BJ (cell line): ENCODE data around the gene LAS1L. TPM values are rescaled to one million over a fixed set of nuclear protein-coding genes. Genes with fewer than 3 reads are reported as not detected.
A peak's percentile ranks its signal among the peaks of the same experiment; 100 is the strongest.

ENCODE experiments used
- CTCF ChIA-PET: fragments of 350-600 bp; formaldehyde crosslinking; extraction: SDS; loops from one replicate; lab custom pipeline; 2021; ENCODE audit warnings: antibody characterized with exemption, inconsistent platforms; lab: Yijun Ruan, JAX
- POLR2A ChIA-PET: fragments of 300-600 bp; sonication (Branson Sonifier 250); formaldehyde crosslinking; extraction: SDS; loops from one replicate; lab custom pipeline; 2021; ENCODE audit warnings: antibody characterized with exemption; lab: Charles Lee
- DNase-seq: peaks from one replicate; pipeline ENCODE4 v3.0.0-alpha.2; 2011; ENCODE audit warnings: low read depth
- H3K27me3 ChIP-seq: 2 replicates; pipeline ENCODE4 v1.6.0; 2011; ENCODE audit warnings: low read length; ENCODE audit not compliant: control insufficient read depth, insufficient read depth
- H3K36me3 ChIP-seq: 2 replicates; pipeline ENCODE4 v1.5.1; 2011; ENCODE audit warnings: low read length; ENCODE audit not compliant: control insufficient read depth, insufficient read depth
- H3K4me3 ChIP-seq: 2 replicates; pipeline ENCODE4 v1.5.1; 2011; ENCODE audit warnings: low read depth, mild to moderate bottlenecking, control low read depth, low read length
- CTCF ChIP-seq: IDR thresholded peaks from 2 replicates; pipeline ENCODE4 v1.5.1; 2011; ENCODE audit warnings: low read depth, mild to moderate bottlenecking, control low read depth, inconsistent platforms, low read length, moderate library complexity; ENCODE audit not compliant: insufficient read depth
- polyA minus RNA-seq: library from RNA; depleted of rRNA, polyadenylated mRNA; stranded (reverse); fragments of >200 nt; gene quantifications from 2 replicates; pipeline ENCODE4 v1.2.3, GENCODE V29; 2011; rRNA and poly(A)+ RNA removed
- polyA plus RNA-seq: library from polyadenylated mRNA; depleted of rRNA; stranded (reverse); fragments of >200 nt; gene quantifications from 2 replicates; pipeline ENCODE4 v1.2.3, GENCODE V29; 2011; rRNA removed

The LAS1L gene
- polyA plus RNA-seq = 19.3 and 22.3 TPM in 2 replicates
- 10.0 and 11.3 TPM in 2 replicates for polyA minus RNA-seq

- POLR2A ChIA-PET = no interaction called here
- Histone ChIP-seq H3K36me3 (peaks cover 1% of the 10 kb centered on the region; the same call in 1 of the 2 replicates), H3K4me3 (peak within 1 kb of the TSS; percentile 68), H3K27me3 (no peaks in the 10 kb centered on the region)
- CTCF ChIA-PET = no interaction called here
- DNase-seq = peak; percentile 74
- TF ChIP-seq CTCF = no peak
These were observed at the start of gene LAS1L for GRCh38 chrX:65534450-65535292. TSS of gene LAS1L (minus strand) at chrX:65534787. CDS start at chrX:65534715, 72 bp downstream.

- no peak for DNase-seq
- Histone ChIP-seq H3K36me3 (no peaks in the 10 kb centered on the region), H3K27me3 (no peaks in the 10 kb centered on the region), H3K4me3 (no peak overlapping the region)
- TF ChIP-seq CTCF = no peak
- ChIA-PET CTCF (interaction anchor here (5.5 kb wide), 1 partner anchor 403 kb away, joined by 25 read pairs; no protein-coding TSS in a partner anchor), POLR2A (no interaction called here)
These were observed 48.0 kb upstream of the LAS1L start for GRCh38 chrX:65582450-65583082.

- DNase-seq = no peak
- POLR2A ChIA-PET = no interaction called here
- TF ChIP-seq CTCF = peak; percentile 60
- H3K36me3 ChIP-seq = no peaks in the 10 kb centered on the region
- CTCF ChIA-PET = interaction anchor here (0.6 to 5.5 kb wide), 4 partner anchors 388 to 1149 kb away, joined by 3 to 25 read pairs (median 4); no protein-coding TSS in a partner anchor
- H3K27me3 ChIP-seq = no peaks in the 10 kb centered on the region
- H3K4me3 ChIP-seq = no peak overlapping the region
These were observed 47.2 kb upstream of the LAS1L start for GRCh38 chrX:65581661-65582339.

- Histone ChIP-seq H3K36me3 (no peaks in the 10 kb centered on the region), H3K4me3 (no peak overlapping the region), H3K27me3 (no peaks in the 10 kb centered on the region)
- TF ChIP-seq CTCF = no peak
- CTCF ChIA-PET = interaction anchor here (5.5 kb wide), 1 partner anchor 408 kb away, joined by 25 read pairs; no protein-coding TSS in a partner anchor
- DNase-seq = no peak
- POLR2A ChIA-PET = interaction anchor here (0.6 kb wide), 1 partner anchor 1598 kb away, joined by 6 read pairs; no protein-coding TSS in a partner anchor
These were observed 43.8 kb upstream of the LAS1L start for GRCh38 chrX:65578346-65578745.
